ENCODE measurements around the gene CMBL. TPM values are rescaled to one million over a fixed set of nuclear protein-coding genes. Genes with fewer than 3 reads are reported as not detected.
"Not testable (repeated sequence)": the region's sequence is repeated elsewhere in the genome, so short reads cannot be mapped to it uniquely, and the experiment has no call there.

CMBL gene
- polyA plus RNA-seq, 2 donors = 1.9 to 2.8 TPM

DNA sequence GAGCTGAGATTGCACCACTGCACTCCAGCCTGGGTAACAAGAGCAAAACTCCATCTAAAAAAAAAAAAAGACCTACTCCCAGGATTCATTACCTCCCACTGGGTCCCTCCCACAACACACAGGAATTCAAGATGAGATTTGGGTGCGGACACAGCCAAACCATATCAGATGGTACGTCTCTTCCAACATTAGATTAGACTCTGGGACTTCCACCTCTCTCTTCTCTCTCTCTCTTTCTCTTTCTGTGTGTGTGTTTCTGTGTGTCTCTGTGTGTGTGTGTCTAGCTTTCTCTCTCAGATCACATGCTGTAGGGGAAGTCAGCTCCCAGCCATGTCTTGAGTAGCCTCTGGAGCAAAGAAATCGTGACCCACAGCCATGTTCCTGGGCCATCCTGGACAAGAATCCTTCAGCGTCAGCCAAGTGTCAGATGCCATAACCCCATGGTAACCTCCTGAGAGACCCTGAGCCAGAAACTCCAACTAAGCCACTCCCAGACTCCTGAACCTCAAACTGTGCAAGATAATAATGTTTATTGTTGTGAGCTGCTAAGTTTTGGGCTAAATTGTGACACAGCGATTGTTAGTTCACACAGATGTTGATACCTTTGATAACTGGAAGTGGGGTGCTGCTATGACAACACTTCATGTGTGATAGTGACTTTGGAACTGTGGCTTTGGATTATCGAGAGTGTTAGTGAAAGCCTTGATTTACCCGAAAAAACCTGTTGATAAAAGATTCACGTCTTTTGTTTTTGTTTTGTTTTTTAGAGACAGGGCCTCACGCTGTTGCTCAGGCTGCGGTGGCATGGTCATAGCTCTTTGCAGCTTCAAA lies 4.1 kb upstream of the CMBL start:
- Histone ChIP-seq H3K27ac (ENCODE audit: low read depth in 2 of 2, low read length in 1 of 2) (no peak overlapping the region), H3K4me3 (ENCODE audit: low read depth in 1 of 2, low read length in 2 of 2) (no peak overlapping the region), H3K4me1 (ENCODE audit: control insufficient read depth in 2 of 2, insufficient read depth in 2 of 2, low read length in 1 of 2) (peaks cover 0 to 3% of the 10 kb centered on the region in 2 donors), H3K27me3 (ENCODE audit: control insufficient read depth in 1 of 2, insufficient read depth in 2 of 2, low read length in 2 of 2) (no peaks in the 10 kb centered on the region), H3K36me3 (ENCODE audit: control insufficient read depth in 2 of 2, insufficient read depth in 2 of 2, low read length in 1 of 2) (no peaks in the 10 kb centered on the region), H3K9me3 (ENCODE audit: control insufficient read depth in 2 of 2, insufficient read depth in 1 of 2, low read depth in 1 of 2, low read length in 1 of 2) (no peaks in the 10 kb centered on the region)
- 83% methylated on average over 10 of the region's 10 CpGs for WGBS, 2 donors

DNA sequence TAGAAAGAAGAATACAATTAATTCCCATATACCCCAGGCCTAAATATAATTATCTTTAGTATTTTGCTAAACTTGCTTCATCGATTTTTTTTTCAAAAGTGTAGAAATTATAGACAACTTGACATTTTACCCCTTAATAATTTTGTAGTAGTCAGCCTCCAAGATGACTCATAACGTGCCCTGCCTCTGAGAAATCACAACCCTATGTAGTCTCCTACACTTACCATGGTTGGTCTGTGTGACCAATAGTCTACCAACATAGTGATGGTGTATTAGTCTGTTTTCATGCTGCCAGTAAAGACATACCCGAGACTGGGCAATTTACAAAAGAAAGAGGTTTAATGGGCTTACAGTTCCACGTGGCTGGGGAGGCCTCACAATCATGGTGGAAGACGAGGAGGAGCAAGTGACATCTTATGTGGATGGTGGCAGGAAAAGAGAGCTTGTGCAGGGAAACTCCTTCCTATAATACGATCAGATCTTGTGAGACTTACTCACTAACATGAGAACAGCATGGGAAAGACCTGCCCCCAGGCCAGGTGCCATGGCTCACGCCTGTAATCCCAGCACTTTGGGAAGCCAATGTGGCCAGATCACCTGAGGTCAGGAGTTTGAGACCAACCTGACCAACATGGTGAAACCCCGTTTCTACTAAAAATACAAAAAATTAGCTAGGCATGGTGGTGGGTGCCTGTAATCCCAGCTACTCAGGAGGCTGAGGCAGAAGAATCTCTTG lies 3.3 kb upstream of the CMBL start:
- 70 to 73% methylated on average over 8 of the region's 8 CpGs for WGBS, 2 donors
- not testable (repeated sequence) for H3K4me1 ChIP-seq (ENCODE audit: control insufficient read depth in 2 of 2, insufficient read depth in 2 of 2, low read length in 1 of 2); H3K27me3 ChIP-seq (ENCODE audit: control insufficient read depth in 1 of 2, insufficient read depth in 2 of 2, low read length in 2 of 2); H3K27ac ChIP-seq (ENCODE audit: low read depth in 2 of 2, low read length in 1 of 2); H3K4me3 ChIP-seq (ENCODE audit: low read depth in 1 of 2, low read length in 2 of 2); H3K36me3 ChIP-seq (ENCODE audit: control insufficient read depth in 2 of 2, insufficient read depth in 2 of 2, low read length in 1 of 2); H3K9me3 ChIP-seq (ENCODE audit: control insufficient read depth in 2 of 2, insufficient read depth in 1 of 2, low read depth in 1 of 2, low read length in 1 of 2)

DNA sequence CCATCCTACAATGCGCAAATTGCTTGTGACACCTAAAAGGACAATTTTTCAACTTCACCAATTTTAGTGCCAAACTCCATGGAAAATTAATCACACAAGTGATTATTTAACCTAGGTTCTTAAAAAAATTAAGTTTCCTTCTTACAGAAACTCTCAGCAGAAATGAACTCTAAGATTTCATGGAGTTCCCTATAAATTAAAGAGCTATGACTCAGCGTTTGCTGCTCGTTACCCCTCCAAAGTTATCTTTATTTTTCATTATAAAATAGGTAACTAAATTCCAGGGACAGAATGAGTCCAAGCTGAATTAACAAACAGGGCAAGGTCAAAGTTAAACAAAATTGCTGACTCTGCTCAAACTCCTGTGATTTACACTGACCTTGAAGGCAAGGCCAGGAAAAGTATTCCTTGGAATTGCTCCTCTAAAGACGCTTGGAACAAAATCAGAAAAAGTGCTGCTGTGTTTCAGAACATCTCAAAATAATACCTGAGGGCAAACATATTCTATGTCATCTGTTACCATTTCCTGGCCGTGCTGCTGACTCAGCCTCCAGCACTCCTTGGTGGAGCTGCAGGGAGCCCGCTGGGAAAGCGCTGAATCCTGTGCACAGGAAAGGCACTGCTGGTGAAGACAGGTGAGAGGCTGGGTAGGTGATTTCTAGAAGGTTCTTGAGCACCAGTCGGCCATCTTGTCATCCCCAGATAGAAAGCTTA lies 2.5 kb upstream of the CMBL start:
- H3K27ac ChIP-seq (ENCODE audit: low read depth in 2 of 2, low read length in 1 of 2) = no peak overlapping the region
- H3K4me1 ChIP-seq (ENCODE audit: control insufficient read depth in 2 of 2, insufficient read depth in 2 of 2, low read length in 1 of 2) = peaks cover 0 to 3% of the 10 kb centered on the region in 2 donors
- H3K36me3 ChIP-seq (ENCODE audit: control insufficient read depth in 2 of 2, insufficient read depth in 2 of 2, low read length in 1 of 2) = no peaks in the 10 kb centered on the region
- no peak overlapping the region for H3K4me3 ChIP-seq (ENCODE audit: low read depth in 1 of 2, low read length in 2 of 2)
- 47 to 54% methylated on average over 8 of the region's 8 CpGs for WGBS, 2 donors
- H3K9me3 ChIP-seq (ENCODE audit: control insufficient read depth in 2 of 2, insufficient read depth in 1 of 2, low read depth in 1 of 2, low read length in 1 of 2) = no peaks in the 10 kb centered on the region
- no peaks in the 10 kb centered on the region for H3K27me3 ChIP-seq (ENCODE audit: control insufficient read depth in 1 of 2, insufficient read depth in 2 of 2, low read length in 2 of 2)

- 80 to 85% methylated on average over 6 of the region's 6 CpGs for WGBS, 2 donors
- Histone ChIP-seq H3K36me3 (ENCODE audit: control insufficient read depth in 2 of 2, insufficient read depth in 2 of 2, low read length in 1 of 2) (no peaks in the 10 kb centered on the region), H3K4me1 (ENCODE audit: control insufficient read depth in 2 of 2, insufficient read depth in 2 of 2, low read length in 1 of 2) (peaks cover 0 to 3% of the 10 kb centered on the region in 2 donors)
Observed at GRCh38 chr5:10308844-10309243, 1.1 kb upstream of the CMBL start.

DNA sequence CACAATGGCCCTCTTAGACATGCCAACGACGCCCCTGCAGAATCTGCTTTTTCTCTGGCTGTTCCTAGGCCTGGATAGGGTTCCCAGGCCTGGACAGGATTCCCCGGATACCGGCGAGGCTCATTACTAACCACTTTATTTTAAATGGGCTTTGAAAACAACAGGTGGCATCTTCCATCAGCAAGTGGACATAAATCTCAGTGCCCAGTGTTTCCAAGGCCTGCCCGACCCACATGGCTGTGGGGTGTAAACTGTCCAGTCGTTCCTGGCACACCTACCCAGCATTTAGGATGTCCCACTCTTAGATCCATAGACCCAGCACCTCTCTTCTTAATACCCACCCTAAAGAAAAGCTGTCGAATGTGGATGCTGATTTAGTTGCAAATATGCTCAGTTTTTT lies 896 bp downstream of the CMBL start:
- peak overlapping the region in 1 of 2 donors; percentile 48 for H3K4me3 ChIP-seq (ENCODE audit: low read depth in 1 of 2, low read length in 2 of 2)
- H3K27ac ChIP-seq (ENCODE audit: low read depth in 2 of 2, low read length in 1 of 2) = no peak overlapping the region
- peaks cover 0 to 4% of the 10 kb centered on the region in 2 donors for H3K4me1 ChIP-seq (ENCODE audit: control insufficient read depth in 2 of 2, insufficient read depth in 2 of 2, low read length in 1 of 2)
- H3K27me3 ChIP-seq (ENCODE audit: control insufficient read depth in 1 of 2, insufficient read depth in 2 of 2, low read length in 2 of 2) = no peaks in the 10 kb centered on the region
- H3K36me3 ChIP-seq (ENCODE audit: control insufficient read depth in 2 of 2, insufficient read depth in 2 of 2, low read length in 1 of 2) = no peaks in the 10 kb centered on the region
- WGBS, 2 donors = 58 to 67% methylated on average over 8 of the region's 8 CpGs
- no peaks in the 10 kb centered on the region for H3K9me3 ChIP-seq (ENCODE audit: control insufficient read depth in 2 of 2, insufficient read depth in 1 of 2, low read depth in 1 of 2, low read length in 1 of 2)

More at GRCh38 chr5:10308844-10309243, 1.1 kb upstream of the CMBL start:
- Histone ChIP-seq H3K4me3 (ENCODE audit: low read depth in 1 of 2, low read length in 2 of 2) (no peak overlapping the region), H3K27me3 (ENCODE audit: control insufficient read depth in 1 of 2, insufficient read depth in 2 of 2, low read length in 2 of 2) (no peaks in the 10 kb centered on the region), H3K27ac (ENCODE audit: low read depth in 2 of 2, low read length in 1 of 2) (no peak overlapping the region), H3K9me3 (ENCODE audit: control insufficient read depth in 2 of 2, insufficient read depth in 1 of 2, low read depth in 1 of 2, low read length in 1 of 2) (no peaks in the 10 kb centered on the region)

DNA sequence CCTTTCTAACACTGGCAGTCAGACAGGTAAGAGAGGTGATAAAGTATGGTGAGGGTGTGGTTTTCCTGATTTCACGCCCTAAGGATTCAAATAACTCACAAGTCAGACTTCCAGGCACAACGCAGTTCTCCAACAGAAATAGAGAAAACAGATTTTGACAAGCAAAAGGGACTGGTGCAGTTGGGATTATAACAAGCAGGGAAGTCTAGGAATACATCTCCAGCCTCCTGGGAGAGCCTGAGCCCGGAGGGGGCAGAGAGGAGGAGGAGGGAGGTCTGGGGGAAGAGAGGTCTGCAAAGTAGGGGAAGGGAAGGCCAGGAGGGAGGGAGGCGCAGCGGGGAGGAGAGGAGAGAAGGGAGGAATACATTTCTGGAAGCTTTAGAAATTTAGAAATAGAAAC lies 1.6 kb downstream of the CMBL start:
- Histone ChIP-seq H3K4me1 (ENCODE audit: control insufficient read depth in 2 of 2, insufficient read depth in 2 of 2, low read length in 1 of 2) (peaks cover 0 to 5% of the 10 kb centered on the region in 2 donors), H3K36me3 (ENCODE audit: control insufficient read depth in 2 of 2, insufficient read depth in 2 of 2, low read length in 1 of 2) (no peaks in the 10 kb centered on the region), H3K27me3 (ENCODE audit: control insufficient read depth in 1 of 2, insufficient read depth in 2 of 2, low read length in 2 of 2) (no peaks in the 10 kb centered on the region), H3K27ac (ENCODE audit: low read depth in 2 of 2, low read length in 1 of 2) (no peak overlapping the region), H3K9me3 (ENCODE audit: control insufficient read depth in 2 of 2, insufficient read depth in 1 of 2, low read depth in 1 of 2, low read length in 1 of 2) (no peaks in the 10 kb centered on the region), H3K4me3 (ENCODE audit: low read depth in 1 of 2, low read length in 2 of 2) (no peak overlapping the region)
- WGBS, 2 donors = 47 to 66% methylated on average over 5 of the region's 5 CpGs

DNA sequence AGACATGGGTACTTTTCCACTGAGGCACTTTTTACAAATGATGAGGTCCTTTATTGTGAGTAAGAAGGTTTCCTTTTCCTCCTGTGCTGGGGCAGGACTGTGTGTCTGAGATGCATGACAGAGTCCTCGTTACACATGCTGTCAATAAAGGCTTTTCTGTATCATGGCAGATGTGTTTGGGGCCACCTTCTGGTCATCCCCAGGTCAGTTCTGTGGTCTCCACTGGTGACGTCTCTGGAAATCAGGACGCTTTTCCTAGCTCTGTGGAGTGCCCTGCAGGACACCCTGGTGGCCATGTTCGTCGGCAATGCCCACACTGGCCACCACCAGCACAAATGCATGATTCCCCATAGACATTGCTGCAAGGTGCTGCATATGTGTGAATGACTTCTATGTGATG lies 2.8 kb downstream of the CMBL start:
- H3K9me3 ChIP-seq (ENCODE audit: control insufficient read depth in 2 of 2, insufficient read depth in 1 of 2, low read depth in 1 of 2, low read length in 1 of 2) = no peaks in the 10 kb centered on the region
- WGBS, 2 donors = 91 to 97% methylated on average over 5 of the region's 5 CpGs

DNA sequence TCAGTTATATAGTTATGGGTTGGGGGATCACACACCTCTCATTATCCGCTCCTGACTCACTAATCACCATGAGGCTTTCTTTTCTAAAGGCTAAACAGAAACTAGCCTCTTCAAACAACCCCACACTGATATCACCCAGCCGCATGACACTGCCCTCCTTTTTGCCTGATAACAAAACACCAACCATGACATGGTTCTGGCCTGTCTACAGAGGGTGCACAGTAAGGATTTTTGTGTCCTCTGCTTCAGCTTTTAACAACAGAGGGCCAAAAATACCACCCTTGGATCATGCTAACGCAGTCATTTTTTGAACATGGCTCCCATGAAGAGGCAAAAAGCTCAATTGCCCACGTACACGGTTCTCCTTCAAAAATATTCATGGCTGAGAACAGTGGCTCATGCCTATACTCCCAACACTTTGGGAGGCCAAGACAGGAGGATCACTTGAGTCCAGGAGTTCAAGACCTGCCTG lies 4.0 kb downstream of the CMBL start:
- no peaks in the 10 kb centered on the region for H3K9me3 ChIP-seq (ENCODE audit: control insufficient read depth in 2 of 2, insufficient read depth in 1 of 2, low read depth in 1 of 2, low read length in 1 of 2)
- H3K4me1 ChIP-seq (ENCODE audit: control insufficient read depth in 2 of 2, insufficient read depth in 2 of 2, low read length in 1 of 2) = peaks cover 0 to 5% of the 10 kb centered on the region in 2 donors
- 76 to 83% methylated on average over 5 of the region's 5 CpGs for WGBS, 2 donors
- H3K27me3 ChIP-seq (ENCODE audit: control insufficient read depth in 1 of 2, insufficient read depth in 2 of 2, low read length in 2 of 2) = no peaks in the 10 kb centered on the region
- no peak overlapping the region for H3K4me3 ChIP-seq (ENCODE audit: low read depth in 1 of 2, low read length in 2 of 2)
- no peak overlapping the region for H3K27ac ChIP-seq (ENCODE audit: low read depth in 2 of 2, low read length in 1 of 2)
- H3K36me3 ChIP-seq (ENCODE audit: control insufficient read depth in 2 of 2, insufficient read depth in 2 of 2, low read length in 1 of 2) = no peaks in the 10 kb centered on the region

More for the DNA sequence above, 2.8 kb downstream of the CMBL start:
- no peak overlapping the region for H3K4me3 ChIP-seq (ENCODE audit: low read depth in 1 of 2, low read length in 2 of 2)
- H3K4me1 ChIP-seq (ENCODE audit: control insufficient read depth in 2 of 2, insufficient read depth in 2 of 2, low read length in 1 of 2) = peaks cover 0 to 5% of the 10 kb centered on the region in 2 donors
- H3K27me3 ChIP-seq (ENCODE audit: control insufficient read depth in 1 of 2, insufficient read depth in 2 of 2, low read length in 2 of 2) = no peaks in the 10 kb centered on the region
- H3K36me3 ChIP-seq (ENCODE audit: control insufficient read depth in 2 of 2, insufficient read depth in 2 of 2, low read length in 1 of 2) = no peaks in the 10 kb centered on the region
- no peak overlapping the region for H3K27ac ChIP-seq (ENCODE audit: low read depth in 2 of 2, low read length in 1 of 2)

GRCh38 chr5:10303201-10303600 lies 4.5 kb downstream of the CMBL start:
- no peaks in the 10 kb centered on the region for H3K27me3 ChIP-seq (ENCODE audit: control insufficient read depth in 1 of 2, insufficient read depth in 2 of 2, low read length in 2 of 2)
- WGBS, 2 donors = 76 to 78% methylated on average over 2 of the region's 2 CpGs
- no peak overlapping the region for H3K27ac ChIP-seq (ENCODE audit: low read depth in 2 of 2, low read length in 1 of 2)
- H3K9me3 ChIP-seq (ENCODE audit: control insufficient read depth in 2 of 2, insufficient read depth in 1 of 2, low read depth in 1 of 2, low read length in 1 of 2) = no peaks in the 10 kb centered on the region
- no peaks in the 10 kb centered on the region for H3K36me3 ChIP-seq (ENCODE audit: control insufficient read depth in 2 of 2, insufficient read depth in 2 of 2, low read length in 1 of 2)
- peaks cover 0 to 5% of the 10 kb centered on the region in 2 donors for H3K4me1 ChIP-seq (ENCODE audit: control insufficient read depth in 2 of 2, insufficient read depth in 2 of 2, low read length in 1 of 2)
- H3K4me3 ChIP-seq (ENCODE audit: low read depth in 1 of 2, low read length in 2 of 2) = no peak overlapping the region
